ENCODE measurements around the gene HM13.

DNA sequence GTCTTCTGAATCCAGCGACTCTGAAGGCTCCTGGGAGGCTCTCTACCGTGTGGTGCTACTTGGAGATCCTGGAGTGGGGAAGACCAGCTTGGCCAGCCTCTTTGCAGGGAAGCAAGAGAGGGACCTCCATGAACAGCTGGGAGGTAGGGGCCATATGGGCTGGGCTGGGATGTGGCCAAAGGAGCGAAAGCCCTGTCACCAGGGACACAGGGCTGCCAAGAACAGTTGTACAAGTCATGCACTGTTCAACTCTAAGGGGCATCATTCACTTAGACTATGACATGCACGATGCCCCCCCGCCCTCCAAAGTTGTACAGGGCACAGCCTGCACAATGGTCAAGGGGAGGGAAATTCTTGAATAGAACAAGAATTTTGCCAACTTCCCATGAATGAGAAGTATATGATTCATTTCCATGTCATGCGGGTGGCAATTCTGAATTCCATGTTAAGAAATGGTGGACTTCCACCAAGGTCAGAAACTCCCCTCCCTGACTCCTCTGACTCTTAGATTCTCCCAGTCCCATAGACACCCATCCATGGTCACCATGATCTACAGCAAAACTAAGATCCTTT lies 37.5 kb upstream of the HM13 start:
- TF ChIP-seq, protein P1, sequence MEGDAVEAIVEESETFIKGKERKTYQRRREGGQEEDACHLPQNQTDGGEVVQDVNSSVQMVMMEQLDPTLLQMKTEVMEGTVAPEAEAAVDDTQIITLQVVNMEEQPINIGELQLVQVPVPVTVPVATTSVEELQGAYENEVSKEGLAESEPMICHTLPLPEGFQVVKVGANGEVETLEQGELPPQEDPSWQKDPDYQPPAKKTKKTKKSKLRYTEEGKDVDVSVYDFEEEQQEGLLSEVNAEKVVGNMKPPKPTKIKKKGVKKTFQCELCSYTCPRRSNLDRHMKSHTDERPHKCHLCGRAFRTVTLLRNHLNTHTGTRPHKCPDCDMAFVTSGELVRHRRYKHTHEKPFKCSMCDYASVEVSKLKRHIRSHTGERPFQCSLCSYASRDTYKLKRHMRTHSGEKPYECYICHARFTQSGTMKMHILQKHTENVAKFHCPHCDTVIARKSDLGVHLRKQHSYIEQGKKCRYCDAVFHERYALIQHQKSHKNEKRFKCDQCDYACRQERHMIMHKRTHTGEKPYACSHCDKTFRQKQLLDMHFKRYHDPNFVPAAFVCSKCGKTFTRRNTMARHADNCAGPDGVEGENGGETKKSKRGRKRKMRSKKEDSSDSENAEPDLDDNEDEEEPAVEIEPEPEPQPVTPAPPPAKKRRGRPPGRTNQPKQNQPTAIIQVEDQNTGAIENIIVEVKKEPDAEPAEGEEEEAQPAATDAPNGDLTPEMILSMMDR (conservative IDR thresholded peaks at IDR 0.05; ENCODE audit: low read length): no peak
- no peak for TF ChIP-seq EZH2phosphoT487 (IDR thresholded peaks at IDR 0.05; ENCODE audit: borderline replicate concordance, low read depth, low read length)
